ENCODE measurements around the gene SAP30L. TPM values are rescaled to one million over a fixed set of nuclear protein-coding genes. Genes with fewer than 3 reads are reported as not detected.

Gene SAP30L
- total and polyA plus RNA-seq, 4 donors, result 6.3 to 11.1 (median 8.6) TPM

DNA sequence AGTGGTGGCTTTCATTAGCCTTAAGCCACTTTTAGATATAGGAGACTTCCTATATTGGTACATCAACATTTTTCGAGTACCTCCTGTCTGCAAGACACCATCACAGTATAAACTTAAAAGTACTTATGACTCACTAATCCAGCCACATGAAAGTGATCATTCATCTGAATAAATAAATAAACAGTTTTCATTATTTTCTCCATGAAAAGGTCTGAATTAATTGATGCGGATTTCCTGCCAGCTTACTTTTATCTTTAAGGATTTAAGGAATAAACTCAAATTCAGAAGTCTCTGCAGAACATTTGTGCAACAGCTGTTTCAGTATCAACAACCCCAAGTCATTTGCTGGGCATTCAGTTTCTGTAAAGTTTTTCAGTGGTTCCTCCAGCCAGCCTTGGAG lies 4.0 kb downstream of the SAP30L start:
- TF ChIP-seq REST (IDR thresholded peaks at IDR 0.05) (no peak), FOXA2 (IDR thresholded peaks at IDR 0.05) (no peak), JUND (IDR thresholded peaks at IDR 0.05) (no peak), MAX (IDR thresholded peaks at IDR 0.05) (no peak), HNF4G (IDR thresholded peaks at IDR 0.05) (no peak), NR2F2 (IDR thresholded peaks at IDR 0.05) (no peak), ATF3 (IDR thresholded peaks at IDR 0.05) (no peak), EGR1 (IDR thresholded peaks at IDR 0.05; ENCODE audit: low read depth in 2 of 2) (no peak), FOXA1 (IDR thresholded peaks at IDR 0.05) (no peak), RXRA (IDR thresholded peaks at IDR 0.05) (no peak)
- TF ChIP-seq, protein P1, sequence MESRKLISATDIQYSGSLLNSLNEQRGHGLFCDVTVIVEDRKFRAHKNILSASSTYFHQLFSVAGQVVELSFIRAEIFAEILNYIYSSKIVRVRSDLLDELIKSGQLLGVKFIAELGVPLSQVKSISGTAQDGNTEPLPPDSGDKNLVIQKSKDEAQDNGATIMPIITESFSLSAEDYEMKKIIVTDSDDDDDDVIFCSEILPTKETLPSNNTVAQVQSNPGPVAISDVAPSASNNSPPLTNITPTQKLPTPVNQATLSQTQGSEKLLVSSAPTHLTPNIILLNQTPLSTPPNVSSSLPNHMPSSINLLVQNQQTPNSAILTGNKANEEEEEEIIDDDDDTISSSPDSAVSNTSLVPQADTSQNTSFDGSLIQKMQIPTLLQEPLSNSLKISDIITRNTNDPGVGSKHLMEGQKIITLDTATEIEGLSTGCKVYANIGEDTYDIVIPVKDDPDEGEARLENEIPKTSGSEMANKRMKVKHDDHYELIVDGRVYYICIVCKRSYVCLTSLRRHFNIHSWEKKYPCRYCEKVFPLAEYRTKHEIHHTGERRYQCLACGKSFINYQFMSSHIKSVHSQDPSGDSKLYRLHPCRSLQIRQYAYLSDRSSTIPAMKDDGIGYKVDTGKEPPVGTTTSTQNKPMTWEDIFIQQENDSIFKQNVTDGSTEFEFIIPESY (IDR thresholded peaks at IDR 0.05), result no peak
- Histone ChIP-seq H3K4me1 (ENCODE audit: control insufficient read depth in 4 of 4, insufficient read depth in 4 of 4, low read length in 3 of 4) (peaks cover 0 to 24% (median 17%) of the 10 kb centered on the region in 4 donors), H3K27me3 (ENCODE audit: control insufficient read depth in 4 of 4, insufficient read depth in 4 of 4, low read length in 3 of 4) (no peaks in the 10 kb centered on the region), H3K27ac (ENCODE audit: low read depth in 1 of 2, low read length in 2 of 2) (no peak overlapping the region), H3K9me3 (ENCODE audit: control insufficient read depth in 4 of 4, low read length in 3 of 4) (no peaks in the 10 kb centered on the region), H3K36me3 (ENCODE audit: control insufficient read depth in 4 of 4, insufficient read depth in 3 of 4, low read depth in 1 of 4, low read length in 3 of 4) (peaks cover 14 to 24% (median 20%) of the 10 kb centered on the region in 4 donors), H3K9ac (ENCODE audit: low read depth in 1 of 2, low read length in 2 of 2) (no peak overlapping the region), H3K4me3 (ENCODE audit: low read depth in 1 of 3, low read length in 3 of 3) (no peak overlapping the region)
- 90% methylated on average over 2 of the region's 2 CpGs for WGBS
- no peak for DNase-seq (ENCODE audit: low spot score)

DNA sequence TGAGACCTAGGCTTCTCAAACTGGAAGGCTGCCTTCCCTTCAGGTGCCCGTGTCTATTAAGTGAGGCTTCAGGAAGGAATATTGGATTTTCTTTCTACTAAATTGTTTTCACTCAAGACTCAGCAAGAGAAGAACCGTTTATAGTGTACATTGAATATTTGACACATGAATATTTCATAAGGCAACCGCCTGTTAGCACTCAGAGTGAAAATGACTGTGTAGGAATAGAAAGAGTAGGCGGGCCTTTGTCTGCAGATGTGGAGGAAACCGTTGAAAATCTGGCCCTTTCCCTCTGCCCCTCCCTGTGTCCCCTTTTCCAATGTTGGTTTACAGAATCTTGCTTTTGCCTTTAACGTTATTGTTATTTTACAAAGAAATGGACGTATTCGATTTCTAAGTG lies 6.2 kb downstream of the SAP30L start:
- WGBS, result 80% methylated on average over 8 of the region's 8 CpGs
- H3K27ac ChIP-seq (ENCODE audit: low read depth in 1 of 2, low read length in 2 of 2), result no peak overlapping the region
- no peaks in the 10 kb centered on the region for H3K27me3 ChIP-seq (ENCODE audit: control insufficient read depth in 4 of 4, insufficient read depth in 4 of 4, low read length in 3 of 4)
- H3K9me3 ChIP-seq (ENCODE audit: control insufficient read depth in 4 of 4, low read length in 3 of 4), result no peaks in the 10 kb centered on the region
- no peak for DNase-seq (ENCODE audit: low spot score)
- no peak overlapping the region for H3K4me3 ChIP-seq (ENCODE audit: low read depth in 1 of 3, low read length in 3 of 3)
- no peak overlapping the region for H3K9ac ChIP-seq (ENCODE audit: low read depth in 1 of 2, low read length in 2 of 2)
- H3K36me3 ChIP-seq (ENCODE audit: control insufficient read depth in 4 of 4, insufficient read depth in 3 of 4, low read depth in 1 of 4, low read length in 3 of 4), result peaks cover 16 to 42% (median 37%) of the 10 kb centered on the region in 4 donors
- peaks cover 0 to 17% (median 12%) of the 10 kb centered on the region in 4 donors for H3K4me1 ChIP-seq (ENCODE audit: control insufficient read depth in 4 of 4, insufficient read depth in 4 of 4, low read length in 3 of 4)
- no peak for TF ChIP-seq HNF4A (conservative IDR thresholded peaks at IDR 0.05)
- no peak for TF ChIP-seq YY1 (IDR thresholded peaks at IDR 0.05)
- no peak for TF ChIP-seq SP1 (IDR thresholded peaks at IDR 0.05)
- TF ChIP-seq MAX (IDR thresholded peaks at IDR 0.05), result no peak
- no peak for TF ChIP-seq RAD21 (IDR thresholded peaks at IDR 0.05)
- TF ChIP-seq EGR1 (IDR thresholded peaks at IDR 0.05; ENCODE audit: low read depth in 2 of 2), result no peak
- TF ChIP-seq TAF1 (conservative IDR thresholded peaks at IDR 0.05), result no peak
- no peak for TF ChIP-seq NR2F2 (IDR thresholded peaks at IDR 0.05)
- no peak for TF ChIP-seq RXRA (IDR thresholded peaks at IDR 0.05)
- TF ChIP-seq GABPA (IDR thresholded peaks at IDR 0.05 in 1 of 2, conservative IDR thresholded peaks at IDR 0.05 in 1 of 2), result no peak
- TF ChIP-seq FOXA1 (IDR thresholded peaks at IDR 0.05), result no peak
- TF ChIP-seq REST (IDR thresholded peaks at IDR 0.05), result no peak
- no peak for TF ChIP-seq FOXA2 (IDR thresholded peaks at IDR 0.05)
- TF ChIP-seq, protein P1 (IDR thresholded peaks at IDR 0.05), result no peak
- TF ChIP-seq HNF4G (IDR thresholded peaks at IDR 0.05), result no peak
- no peak for TF ChIP-seq ATF3 (IDR thresholded peaks at IDR 0.05)
- no peak for TF ChIP-seq JUND (IDR thresholded peaks at IDR 0.05)
